Hepatocyte (in vitro differentiated cells): Measurements from ENCODE around the gene SMARCD3.

Source experiments
- EZH2 ChIP-seq: fragments of 200-600 bp; sonication (generic); IDR thresholded peaks from 2 replicates; pipeline ENCODE4 v1.6.1; 2016; ENCODE audit warnings: antibody characterized with exemption, mild to moderate bottlenecking, borderline replicate concordance
- EZH2phosphoT487 ChIP-seq: fragments of 200-600 bp; sonication (generic); IDR thresholded peaks from one replicate; pipeline ENCODE4 v1.6.1; 2018; ENCODE audit warnings: antibody characterized with exemption, mild to moderate bottlenecking, low read depth, moderate library complexity; ENCODE audit not compliant: unreplicated experiment, severe bottlenecking
- TF ChIP-seq, protein P1 (sequence below): fragments of 200-600 bp; sonication (generic); IDR thresholded peaks from 2 replicates; pipeline ENCODE4 v1.5.1; 2016; ENCODE audit warnings: antibody characterized with exemption, mild to moderate bottlenecking; ENCODE audit not compliant: poor library complexity

DNA sequence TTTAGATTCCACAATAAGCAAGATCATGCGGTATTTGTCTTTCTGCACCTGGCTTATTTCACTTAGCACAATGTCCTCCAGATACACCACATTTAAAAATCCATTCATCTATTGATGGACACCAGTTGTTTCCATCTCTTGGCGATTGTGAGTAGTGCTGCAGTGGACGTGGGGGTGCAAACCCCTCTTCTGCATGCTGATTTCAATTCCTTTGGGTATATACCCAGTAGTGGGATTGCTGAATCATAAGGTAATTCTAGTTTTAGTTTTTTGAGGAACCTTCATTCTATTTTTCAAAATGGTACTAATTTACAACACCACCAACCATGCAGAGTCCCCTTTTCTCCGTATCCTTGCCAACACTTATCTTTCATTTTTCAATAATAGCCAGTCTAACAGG lies 59.5 kb downstream of the SMARCD3 start:
- TF ChIP-seq, protein P1, sequence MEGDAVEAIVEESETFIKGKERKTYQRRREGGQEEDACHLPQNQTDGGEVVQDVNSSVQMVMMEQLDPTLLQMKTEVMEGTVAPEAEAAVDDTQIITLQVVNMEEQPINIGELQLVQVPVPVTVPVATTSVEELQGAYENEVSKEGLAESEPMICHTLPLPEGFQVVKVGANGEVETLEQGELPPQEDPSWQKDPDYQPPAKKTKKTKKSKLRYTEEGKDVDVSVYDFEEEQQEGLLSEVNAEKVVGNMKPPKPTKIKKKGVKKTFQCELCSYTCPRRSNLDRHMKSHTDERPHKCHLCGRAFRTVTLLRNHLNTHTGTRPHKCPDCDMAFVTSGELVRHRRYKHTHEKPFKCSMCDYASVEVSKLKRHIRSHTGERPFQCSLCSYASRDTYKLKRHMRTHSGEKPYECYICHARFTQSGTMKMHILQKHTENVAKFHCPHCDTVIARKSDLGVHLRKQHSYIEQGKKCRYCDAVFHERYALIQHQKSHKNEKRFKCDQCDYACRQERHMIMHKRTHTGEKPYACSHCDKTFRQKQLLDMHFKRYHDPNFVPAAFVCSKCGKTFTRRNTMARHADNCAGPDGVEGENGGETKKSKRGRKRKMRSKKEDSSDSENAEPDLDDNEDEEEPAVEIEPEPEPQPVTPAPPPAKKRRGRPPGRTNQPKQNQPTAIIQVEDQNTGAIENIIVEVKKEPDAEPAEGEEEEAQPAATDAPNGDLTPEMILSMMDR = no peak
- no peak for TF ChIP-seq EZH2
- no peak for TF ChIP-seq EZH2phosphoT487
